ENCODE measurements around the gene YOD1. TPM values are rescaled to one million over a fixed set of nuclear protein-coding genes. Genes with fewer than 3 reads are reported as not detected.

Gene YOD1
- total RNA-seq, 1 experiment from 2014 or later = 16.2 TPM

DNA sequence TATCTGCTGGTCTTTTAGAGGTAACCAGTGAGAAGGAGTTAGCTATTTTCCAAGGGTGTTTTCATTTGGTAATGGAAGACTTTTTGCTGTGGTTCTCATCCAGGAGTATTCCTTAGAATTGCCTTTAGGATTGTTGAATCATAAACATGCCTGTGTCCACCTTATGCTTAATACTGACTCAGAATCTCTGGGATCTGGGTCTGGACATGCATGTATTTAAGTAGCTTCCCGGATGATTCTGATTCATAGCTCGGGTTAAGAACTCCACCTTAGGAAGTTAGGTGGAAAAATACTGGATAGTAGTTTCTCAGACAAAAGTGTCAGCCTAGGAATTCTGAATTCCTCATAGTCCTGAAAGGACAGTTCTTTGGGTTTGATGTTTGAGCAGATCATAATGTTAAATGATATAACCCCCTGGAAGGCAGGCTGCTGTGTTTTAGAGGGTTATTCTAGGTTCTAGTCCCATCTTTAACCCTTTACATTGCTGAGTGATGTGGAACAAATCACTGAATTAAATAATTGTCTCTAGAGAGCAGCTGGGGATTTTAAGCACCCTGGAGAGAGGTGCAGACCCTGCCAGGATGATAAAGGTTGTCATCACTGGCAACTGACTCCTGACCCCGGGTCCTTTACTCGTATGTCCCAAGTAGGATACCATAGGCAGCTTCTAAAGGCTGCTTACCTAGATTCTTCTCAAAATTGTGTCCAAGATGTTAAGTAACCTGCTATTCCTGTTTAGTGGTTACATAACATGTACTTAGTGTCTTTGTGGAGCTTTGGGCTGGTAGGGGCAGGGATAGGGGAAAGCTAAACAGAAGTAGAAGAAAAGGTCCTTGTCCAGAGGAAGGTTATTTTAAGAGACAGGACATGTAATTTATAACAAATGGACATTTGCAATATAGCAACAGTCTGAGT, 23.2 kb upstream of the YOD1 start:
- no peak for DNase-seq (ENCODE audit: low spot score)

DNA sequence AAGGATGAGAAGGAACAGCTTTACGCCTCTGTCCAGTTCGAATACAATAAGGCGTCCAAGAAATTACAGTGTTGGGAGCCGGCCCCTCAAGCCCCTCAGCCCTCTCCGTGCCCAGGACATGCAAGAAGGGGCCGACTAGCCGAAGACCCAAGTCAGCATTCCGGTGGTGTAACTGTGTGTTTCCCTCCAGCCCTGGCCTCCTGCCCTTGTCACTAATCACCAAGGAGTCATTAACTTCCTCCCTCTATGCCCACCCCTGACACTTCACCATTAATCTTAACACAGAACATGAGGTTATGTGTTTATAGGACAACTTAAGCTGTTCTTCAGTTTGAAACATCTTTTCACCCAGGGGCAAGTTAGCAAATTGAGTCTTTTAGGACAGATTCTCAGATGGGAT, 21.2 kb upstream of the YOD1 start:
- no peak for DNase-seq (ENCODE audit: low spot score)

DNA sequence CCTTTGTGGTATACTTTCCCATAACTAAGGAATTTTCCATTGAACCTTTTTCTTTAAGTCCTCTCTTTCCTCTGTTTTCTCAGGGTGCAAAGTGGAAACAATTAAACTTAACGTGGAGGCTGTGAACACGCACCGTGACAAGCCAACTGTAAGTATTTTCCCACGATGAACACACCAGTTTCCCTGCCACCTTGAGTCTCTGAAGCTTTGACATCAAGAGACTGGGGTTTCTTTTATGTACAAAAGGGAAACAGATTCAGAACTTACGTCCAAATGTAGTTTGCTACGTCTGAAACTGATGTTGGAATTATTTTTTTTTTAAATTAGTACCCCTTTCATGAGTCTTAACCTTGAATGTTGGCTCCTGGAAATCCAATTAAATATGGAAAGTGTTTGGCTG, 20.4 kb upstream of the YOD1 start:
- no peak for DNase-seq (ENCODE audit: low spot score)

DNA sequence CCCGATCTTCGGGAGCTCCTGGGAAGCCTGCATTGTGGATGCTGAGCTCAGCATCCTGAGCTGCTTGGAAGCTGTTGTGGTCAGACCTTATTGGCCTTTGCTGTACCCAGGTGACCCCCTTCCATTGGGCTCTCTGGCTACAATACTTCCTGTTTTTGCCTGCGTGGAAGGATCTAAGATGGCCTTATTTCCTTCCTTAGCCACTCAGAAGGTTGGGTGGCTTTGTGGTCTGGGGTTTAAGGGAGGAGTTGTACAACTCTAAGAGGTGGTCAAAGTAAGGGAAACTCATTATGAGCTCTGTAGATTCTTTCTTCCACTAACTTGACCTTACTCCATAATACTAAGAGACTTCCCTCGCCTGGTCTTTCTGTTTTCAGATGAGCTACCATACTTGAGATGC, 19.8 kb upstream of the YOD1 start:
- DNase-seq (ENCODE audit: low spot score) = no peak

DNA sequence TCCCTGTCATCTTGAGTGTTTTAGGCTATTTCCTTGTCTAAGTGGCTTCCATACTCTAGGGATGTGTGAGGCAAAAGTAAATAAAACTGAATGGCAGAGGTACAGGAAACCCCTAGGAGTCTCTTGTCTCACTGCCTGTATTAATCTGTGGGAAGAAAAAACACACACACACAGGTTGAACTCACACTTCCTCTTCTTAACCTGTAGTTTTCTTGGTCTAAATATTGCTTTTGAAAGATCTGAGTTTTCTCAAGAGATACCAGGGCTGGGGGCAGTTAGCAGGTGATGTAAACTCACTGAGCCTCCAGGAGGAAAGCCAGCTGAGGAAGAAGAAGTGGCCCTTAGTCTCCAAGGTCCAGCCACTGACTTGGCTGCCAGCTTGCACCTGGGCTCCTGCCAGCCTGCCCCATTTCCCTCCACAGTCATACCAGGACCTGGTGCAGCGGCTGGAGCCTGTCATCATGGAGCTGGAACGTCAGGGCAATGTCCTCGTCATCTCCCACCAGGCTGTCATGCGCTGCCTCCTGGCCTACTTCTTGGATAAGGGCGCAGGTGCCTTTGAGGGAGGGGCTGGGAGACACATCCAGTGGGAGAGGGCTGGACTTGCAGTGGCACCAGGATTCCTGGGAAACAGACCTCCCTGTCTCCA, 19.0 kb upstream of the YOD1 start:
- DNase-seq (ENCODE audit: low spot score) = no peak

DNA sequence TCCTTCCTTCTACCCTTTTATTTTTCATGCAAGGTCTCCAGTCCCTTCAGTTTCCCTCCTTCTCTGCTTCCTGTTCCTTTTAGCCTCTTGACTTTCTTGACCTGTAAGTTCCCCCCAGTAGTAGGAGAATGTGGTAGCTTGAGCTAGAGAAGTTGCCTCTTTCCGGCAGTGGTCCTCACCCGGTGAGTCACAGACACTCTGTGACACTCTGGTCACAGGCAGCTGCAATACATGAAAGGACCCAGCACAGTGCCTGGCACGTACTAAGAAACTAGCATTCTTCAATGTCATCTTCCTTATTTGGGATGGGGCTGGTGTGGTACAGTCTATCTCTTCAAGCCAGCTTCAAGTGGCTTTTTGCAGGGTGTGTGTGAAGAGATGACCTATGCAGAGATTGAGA, 18.1 kb upstream of the YOD1 start:
- no peak for DNase-seq (ENCODE audit: low spot score)

DNA sequence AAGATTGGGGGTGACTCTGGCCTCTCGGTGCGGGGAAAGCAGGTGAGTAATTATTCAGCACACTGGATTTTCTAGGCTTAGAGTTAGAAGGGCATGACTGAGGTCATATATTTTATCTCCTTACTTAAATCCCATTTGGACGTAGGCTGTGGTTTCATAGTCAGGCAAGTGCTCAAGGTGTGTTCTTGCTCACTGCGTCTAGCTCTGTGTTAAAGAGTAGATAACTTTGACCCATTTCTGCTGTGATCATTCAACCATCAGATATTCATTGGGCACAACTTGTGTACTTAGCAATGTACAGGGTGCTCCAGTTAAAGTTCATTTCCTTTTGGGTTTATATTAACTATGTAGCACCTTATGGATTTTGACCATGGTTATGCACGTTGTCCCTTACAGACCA, 16.7 kb upstream of the YOD1 start:
- DNase-seq (ENCODE audit: low spot score) = no peak

DNA sequence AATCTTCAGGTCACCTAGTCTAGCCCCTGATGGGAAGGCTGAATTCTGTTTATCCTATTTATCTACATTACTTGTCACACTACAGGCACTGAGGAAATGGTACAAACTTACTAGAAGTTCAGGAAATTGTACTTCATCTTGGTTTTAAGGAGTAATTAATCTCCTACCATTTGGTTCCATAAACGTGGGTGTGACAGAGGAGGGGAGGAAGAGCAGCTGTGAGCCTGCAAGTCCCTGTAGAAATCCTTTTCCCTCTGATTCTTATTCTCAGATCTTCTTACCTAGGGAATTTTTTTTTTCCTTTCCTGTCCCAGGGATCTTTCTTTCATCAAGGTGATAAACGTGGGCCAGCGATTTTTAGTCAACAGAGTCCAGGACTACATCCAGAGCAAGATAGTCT, 16.2 kb upstream of the YOD1 start:
- DNase-seq (ENCODE audit: low spot score) = no peak

DNA sequence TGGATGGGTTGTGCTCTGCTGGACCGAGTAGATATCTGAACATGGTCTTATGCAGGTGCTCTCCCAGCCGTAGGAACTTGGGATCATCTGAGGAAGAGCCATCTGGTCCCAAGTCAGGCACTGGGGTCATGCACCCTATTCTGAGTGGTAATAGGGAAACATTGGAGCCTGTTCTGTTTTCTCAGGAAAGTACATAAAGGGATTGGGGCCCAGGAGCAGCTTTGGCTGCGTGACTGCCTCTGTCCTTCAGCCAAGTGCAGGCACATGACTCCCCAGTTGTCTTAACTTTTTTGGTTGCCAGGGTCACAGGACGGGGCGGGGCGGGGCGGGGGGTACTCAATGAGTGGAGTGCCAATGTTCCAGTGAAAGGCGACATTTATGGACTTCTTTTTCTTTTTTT, 13.6 kb upstream of the YOD1 start:
- no peak for DNase-seq (ENCODE audit: low spot score)

DNA sequence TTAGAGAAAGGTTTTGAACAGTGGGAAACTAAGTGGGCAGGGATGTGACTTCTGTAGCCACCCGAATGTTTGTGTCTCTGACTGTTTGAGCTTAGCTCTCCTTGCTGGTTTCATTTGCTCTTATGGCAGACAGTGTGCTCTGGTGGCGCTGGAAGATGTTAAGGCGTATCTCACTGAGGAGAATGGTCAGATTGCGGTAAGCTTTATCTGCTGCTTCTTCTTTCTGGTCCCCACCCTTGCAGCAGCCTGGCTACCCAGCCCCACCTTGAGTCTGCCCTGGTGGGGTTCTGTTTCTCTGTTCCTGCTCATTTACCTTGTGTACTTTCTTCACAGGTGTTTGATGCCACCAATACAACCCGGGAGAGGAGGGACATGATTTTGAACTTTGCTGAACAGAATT, 12.0 kb upstream of the YOD1 start:
- DNase-seq (ENCODE audit: low spot score) = no peak

DNA sequence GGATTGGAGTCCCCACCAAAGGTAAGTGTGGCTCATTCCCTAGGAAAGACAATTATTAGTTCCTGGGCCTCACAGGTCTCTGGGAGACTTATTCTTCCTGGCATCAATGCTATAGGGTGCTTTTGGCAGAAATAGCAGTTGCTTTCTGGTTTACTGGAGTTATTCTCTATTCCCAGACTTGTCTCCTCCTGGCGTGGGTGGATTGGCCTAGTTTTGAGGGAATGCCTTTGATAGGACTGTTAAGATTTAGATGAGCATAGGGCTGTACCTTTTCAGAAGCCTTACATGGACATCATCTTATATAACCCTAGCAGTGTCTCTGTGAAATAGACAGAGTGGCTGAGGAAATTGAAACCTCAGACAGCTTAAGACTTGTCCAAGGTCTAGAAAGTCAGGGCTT, 11.1 kb upstream of the YOD1 start:
- no peak for DNase-seq (ENCODE audit: low spot score)

DNA sequence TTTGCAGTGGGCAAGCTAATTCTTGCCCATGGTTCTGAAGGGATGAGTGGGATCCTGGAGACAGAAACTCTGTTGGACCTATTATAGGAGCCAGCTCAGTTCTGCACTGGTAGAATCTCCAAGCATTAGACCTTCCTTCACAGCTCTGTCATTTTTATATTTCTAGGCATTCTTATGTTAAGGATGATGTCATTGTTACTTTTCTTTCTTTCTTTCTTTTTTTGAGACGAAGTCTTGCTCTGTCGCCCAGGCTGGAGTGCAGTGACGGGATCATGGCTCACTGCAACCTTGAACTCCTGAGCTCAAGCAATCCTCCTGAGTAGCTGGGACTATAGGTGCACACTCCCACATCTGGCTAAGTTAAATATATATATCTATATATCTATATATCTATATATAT, 9.6 kb upstream of the YOD1 start:
- no peak for DNase-seq (ENCODE audit: low spot score)

DNA sequence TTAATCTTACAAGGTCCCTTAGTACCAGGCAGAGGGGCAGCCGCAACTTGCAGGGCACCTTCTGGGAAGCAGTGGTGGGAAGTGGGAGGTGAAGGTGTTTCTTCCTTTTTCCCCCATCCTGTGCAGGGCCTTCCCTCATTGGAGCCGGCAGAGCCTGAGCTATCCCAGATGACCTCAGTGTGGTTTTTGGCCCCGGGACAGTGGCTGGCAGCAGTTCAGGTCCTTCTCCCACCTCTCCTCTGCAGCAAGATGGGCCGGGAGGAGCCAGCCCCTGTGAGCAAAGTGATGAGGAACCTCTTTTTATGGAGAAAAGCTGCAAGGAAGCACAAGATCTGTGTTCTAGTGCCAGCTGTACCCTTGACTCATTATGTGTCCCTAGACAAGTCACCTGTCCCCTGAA, 8.9 kb upstream of the YOD1 start:
- DNase-seq (ENCODE audit: low spot score) = no peak

DNA sequence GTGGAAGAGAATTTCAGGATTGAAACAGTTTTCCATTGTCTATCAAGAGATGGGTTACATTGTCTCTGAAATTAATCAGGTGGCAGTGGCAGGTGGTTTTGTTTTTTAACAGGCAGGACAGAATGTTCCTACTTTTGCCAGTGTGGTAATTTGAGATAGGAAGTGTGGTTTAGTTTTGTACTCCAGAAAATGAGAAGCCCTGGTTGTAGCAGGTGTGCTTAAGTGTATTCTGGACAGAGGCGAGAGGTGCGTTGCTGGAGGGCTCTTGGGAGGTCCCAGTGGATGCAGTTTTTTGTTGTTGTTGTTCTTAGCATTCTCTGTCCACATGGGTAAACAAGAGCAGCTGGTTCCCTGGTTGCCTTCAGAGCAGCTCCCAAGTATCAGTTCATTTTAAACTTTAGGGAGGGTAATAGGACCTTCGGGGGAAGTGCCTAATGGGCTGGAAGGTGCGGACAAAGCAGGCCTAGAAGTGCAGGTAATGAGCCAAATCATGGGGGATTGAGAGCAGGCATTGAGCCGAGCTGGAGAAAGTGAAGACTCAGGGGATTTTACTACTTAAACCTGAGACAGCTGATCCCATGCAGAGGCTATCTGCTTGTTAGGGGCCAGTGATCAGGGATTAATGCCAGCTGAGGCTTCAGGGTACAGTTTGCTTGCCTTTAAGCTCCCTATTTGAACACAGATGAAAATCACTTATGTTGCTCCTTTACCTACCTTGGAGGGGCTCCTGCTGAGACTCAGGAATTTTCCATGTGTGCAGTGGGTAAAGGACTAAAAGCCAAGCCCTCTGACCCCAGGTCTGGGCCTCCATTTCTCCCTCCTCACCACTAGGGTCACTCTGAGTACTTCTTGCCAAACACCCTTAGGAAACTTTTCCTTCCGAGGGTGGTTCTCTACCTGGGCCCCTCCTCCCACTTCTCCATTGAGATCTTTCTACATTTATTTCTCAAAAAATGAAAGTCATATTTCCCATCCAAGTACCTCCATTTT, 8.2 kb upstream of the YOD1 start:
- DNase-seq (ENCODE audit: low spot score) = no peak

DNA sequence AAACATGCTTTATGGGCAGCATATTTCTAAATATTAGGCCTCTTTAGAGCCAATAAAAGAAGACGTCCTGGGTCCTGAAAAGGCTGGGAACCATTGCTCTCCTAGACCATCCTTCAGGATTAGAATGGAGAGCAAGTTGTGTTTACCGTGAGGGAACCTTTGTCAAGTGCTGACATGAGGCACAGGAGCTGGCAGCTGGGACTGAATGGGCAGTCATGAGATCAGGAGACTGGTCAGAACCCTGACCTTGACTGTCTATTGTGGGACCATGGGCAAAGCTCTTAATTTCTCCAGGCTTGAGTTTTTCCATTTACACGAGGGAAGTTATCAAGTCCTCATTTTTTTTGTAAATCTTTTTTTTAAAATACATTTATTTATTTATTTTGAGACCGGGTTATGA, 7.2 kb upstream of the YOD1 start:
- no peak for DNase-seq (ENCODE audit: low spot score)

DNA sequence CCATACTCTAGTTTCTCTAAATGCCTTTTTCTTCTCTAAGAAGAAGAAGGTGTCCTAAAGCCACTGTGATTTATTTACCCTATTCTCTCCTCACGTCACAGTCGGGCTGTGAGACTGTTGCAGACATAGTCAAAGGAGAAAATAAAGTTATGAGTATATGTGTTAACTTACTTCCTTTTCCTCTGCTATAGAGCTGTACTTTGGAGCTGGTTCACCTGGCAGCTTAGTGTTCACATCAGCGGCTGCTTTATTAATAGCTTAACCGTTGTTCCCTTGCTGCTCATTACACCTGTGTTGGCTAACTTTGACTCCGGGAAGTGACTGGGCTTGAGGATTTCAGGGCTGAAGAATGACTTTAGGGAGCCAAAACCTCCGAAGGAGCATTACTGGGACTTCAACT, 5.7 kb upstream of the YOD1 start:
- DNase-seq (ENCODE audit: low spot score) = no peak

DNA sequence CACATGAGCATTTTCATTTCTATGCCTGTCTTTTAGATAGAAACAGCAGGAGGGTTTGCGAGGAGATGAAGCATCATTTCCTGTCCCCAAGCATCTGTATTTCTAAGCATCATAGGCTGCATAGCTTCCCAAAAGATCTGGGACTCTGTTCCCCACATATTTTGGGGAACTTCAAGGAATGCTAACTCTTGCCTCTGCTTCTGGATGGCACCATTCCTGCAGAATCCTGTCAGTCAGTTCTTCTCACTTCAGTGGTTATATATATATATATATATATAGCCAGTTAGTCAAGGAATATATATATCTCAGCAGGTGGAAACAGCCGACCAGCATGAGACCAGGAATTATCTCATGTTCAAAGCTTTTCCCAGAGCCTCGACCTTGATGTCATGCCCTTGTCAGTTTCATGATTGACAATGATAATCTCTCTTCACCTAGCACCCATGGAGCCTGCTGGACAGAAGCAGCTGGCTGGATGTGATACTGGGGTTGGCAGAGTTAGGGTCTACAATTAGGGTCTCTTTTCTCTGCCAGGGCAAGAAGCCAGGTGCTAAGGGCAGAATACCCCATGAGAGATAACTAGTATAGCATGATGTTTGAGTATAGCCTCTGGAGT, 4.5 kb upstream of the YOD1 start:
- no peak for DNase-seq (ENCODE audit: low spot score)

DNA sequence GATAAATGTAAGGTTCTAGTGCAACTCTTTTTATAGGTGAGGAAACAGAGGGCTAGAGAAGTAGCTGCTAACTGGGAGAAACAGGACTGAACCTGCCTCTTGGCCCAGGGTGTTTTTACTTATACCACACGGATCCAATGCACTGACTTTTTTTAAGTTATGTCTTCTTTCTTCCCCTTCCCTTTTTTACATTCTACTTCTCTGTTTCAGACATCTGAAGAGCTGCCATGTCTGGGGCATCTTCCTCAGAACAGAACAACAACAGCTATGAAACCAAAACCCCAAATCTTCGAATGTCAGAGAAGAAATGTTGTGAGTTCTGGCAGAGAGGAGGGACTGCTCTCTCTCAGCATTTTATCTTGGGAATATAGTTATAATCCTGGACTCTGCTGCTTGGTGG, 3.5 kb upstream of the YOD1 start:
- no peak for DNase-seq (ENCODE audit: low spot score)

DNA sequence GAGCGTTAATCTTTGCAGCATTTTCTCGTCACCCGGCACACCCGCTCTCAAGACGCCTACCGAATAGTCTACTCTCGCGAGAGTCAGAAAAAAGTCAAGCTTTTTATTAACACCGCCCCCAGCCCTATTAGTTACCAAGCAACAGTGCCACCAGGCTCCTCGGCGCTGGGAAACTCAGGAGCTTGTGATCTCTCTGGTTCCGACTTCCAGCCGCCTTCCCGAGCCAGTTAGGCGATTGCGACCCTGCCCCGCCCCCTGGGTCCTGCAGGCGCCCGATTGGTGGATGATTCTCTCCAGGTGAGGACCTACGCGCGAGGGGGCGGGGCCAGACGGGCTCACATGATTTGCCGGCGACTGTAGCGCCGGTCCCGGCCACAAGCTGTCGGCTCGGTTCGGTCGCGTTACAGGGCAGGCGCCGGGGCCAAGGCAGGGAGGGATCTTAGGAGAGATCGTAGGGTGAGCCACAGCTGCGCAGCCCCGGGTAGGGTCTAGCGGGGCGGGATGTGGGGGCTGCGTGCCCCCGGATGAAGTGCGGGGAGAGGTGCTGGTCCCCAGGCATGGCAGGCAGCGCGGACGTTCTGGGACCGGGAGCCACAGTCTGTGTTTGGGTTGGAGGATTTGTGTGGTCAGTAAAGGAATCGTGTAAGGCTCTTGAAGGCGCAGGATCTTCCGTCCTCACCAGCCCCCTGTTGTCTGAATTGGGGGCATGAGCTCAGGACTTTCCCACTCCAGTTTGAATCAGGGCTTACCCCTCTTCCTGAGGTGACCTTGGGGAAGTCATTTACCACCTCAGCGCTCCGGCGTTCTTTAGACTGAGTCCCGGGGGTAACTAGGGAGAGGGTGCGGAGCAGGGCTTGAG, 2.1 kb upstream of the YOD1 start, which contains the start of gene PFKFB2:
Gene PFKFB2 (plus strand): TSS at position 365 of the 859 bp plus-strand sequence. CDS start 1,443 bp downstream, outside the sequence.
- peak; percentile 99 for DNase-seq (ENCODE audit: low spot score)

DNA sequence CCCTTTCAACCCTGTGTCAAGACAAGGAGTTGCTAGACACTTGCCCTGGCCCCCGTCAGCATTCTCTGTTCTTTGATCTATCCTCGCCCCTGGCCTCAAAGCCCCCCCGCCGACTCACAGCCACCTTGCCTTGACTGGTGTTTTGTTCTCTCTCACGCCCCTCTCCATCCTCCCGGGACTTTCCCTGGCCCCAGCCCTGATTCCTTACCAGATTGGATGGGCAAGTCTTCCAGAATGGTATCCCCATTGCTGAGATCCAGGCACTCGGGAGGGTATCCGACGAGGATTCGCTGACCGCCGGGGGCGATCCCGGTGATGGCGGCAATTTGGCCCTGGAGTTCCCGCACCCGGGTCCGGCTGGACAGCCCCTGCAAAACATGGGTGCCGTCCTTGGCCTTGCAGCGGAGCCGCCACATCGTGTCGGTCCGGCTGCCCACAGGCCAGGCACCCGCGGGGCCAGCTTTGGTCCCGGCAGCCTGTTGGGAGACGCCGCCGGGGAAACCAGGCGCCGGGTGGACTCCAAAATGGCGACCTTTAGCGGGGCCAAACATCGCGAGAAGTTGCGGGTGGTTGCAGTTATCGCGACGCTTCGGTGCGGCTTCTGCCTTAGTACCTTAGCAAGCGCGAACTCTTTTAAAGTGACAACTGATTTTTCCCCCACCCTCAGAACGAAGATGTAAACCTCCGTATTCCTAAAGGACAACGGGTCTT, 373 bp downstream of the YOD1 start:
- DNase-seq (ENCODE audit: low spot score) = peak; percentile 97

Measured in HT-29 (cell line).